ENCODE results near the gene S100PBP. TPM values are rescaled to one million over a fixed set of nuclear protein-coding genes. Genes with fewer than 3 reads are reported as not detected.

S100PBP gene
- total and polyA plus RNA-seq, 2 donors (not counting 3 experiments of a cell fraction or from before 2014, with no cell fraction given), result 15.4 to 38.6 TPM

- FAIRE-seq (no peak), DNase-seq (ENCODE audit: low read depth, low spot score) (no peak)
- H3K79me2 ChIP-seq (ENCODE audit: control insufficient read depth, insufficient read depth, low read length), result no peaks in the 10 kb centered on the region
Measured at GRCh38 chr1:32868085-32868484, 50.6 kb downstream of the S100PBP start.

More at GRCh38 chr1:32868085-32868484, 50.6 kb downstream of the S100PBP start:
- Histone ChIP-seq H3K9ac (replicated peaks; ENCODE audit: extremely low read depth, insufficient read depth, low read length) (no peak overlapping the region), H3K36me3 (ENCODE audit: control insufficient read depth in 2 of 2, extremely low read depth in 1 of 2, insufficient read depth in 2 of 2, low read length in 2 of 2) (no peaks in the 10 kb centered on the region), H3K4me3 (replicated peaks in 1 of 3; ENCODE audit: insufficient read depth in 1 of 3, low read depth in 1 of 3, low read length in 3 of 3) (no peak overlapping the region), H4K20me1 (replicated peaks; ENCODE audit: control insufficient read depth, extremely low read depth, insufficient read depth, low read length) (no peaks in the 10 kb centered on the region), H2AFZ (ENCODE audit: low read depth, low read length) (no peak overlapping the region), H3K4me2 (ENCODE audit: insufficient read depth, low read length) (no peak overlapping the region), H3K27ac (ENCODE audit: insufficient read depth, low read depth, low read length) (no peak overlapping the region), H3K9me1 (replicated peaks; ENCODE audit: control insufficient read depth, extremely low read depth, insufficient read depth, low read length) (no peaks in the 10 kb centered on the region), H3K27me3 (ENCODE audit: control insufficient read depth in 2 of 2, insufficient read depth in 2 of 2, low read length in 2 of 2) (peaks cover 14 to 15% of the 10 kb centered on the region in 2 experiments), H3K4me1 (ENCODE audit: control insufficient read depth, extremely low read depth, insufficient read depth, low read length) (no peaks in the 10 kb centered on the region), H3K9me3 (replicated peaks; ENCODE audit: control insufficient read depth, insufficient read depth, low read length) (no peaks in the 10 kb centered on the region)
- TF ChIP-seq GATA2 (IDR thresholded peaks at IDR 0.05; ENCODE audit: insufficient read depth, insufficient read length, low read depth, low read length), result no peak
- TF ChIP-seq POLR2AphosphoS5 (IDR thresholded peaks at IDR 0.05; ENCODE audit: insufficient read depth, low read depth, low read length), result no peak
- TF ChIP-seq POLR2A (IDR thresholded peaks at IDR 0.05; ENCODE audit: low read depth, low read length), result no peak
- no peak for TF ChIP-seq EZH2 (IDR thresholded peaks at IDR 0.05; ENCODE audit: borderline replicate concordance, low read depth, low read length, severe bottlenecking)
- TF ChIP-seq, protein P1, sequence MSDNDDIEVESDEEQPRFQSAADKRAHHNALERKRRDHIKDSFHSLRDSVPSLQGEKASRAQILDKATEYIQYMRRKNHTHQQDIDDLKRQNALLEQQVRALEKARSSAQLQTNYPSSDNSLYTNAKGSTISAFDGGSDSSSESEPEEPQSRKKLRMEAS (IDR thresholded peaks at IDR 0.05; ENCODE audit: insufficient read depth, insufficient read length), result no peak
- no peak for TF ChIP-seq CTCF (IDR thresholded peaks at IDR 0.05; ENCODE audit: extremely low read depth in 1 of 2, insufficient read depth in 1 of 2, low read depth in 1 of 2, low read length in 2 of 2)
- TF ChIP-seq JUN (IDR thresholded peaks at IDR 0.05; ENCODE audit: borderline replicate concordance, insufficient read depth, insufficient read length, low read depth), result no peak
- no peak for TF ChIP-seq MYC (IDR thresholded peaks at IDR 0.05; ENCODE audit: low read depth, low read length)
- no peak for TF ChIP-seq FOS (IDR thresholded peaks at IDR 0.05; ENCODE audit: borderline replicate concordance, insufficient read depth, low read length)
- BruUV-seq (replicated peaks), result no TSS peak
- dilution Hi-C loops (cut with MboI; ENCODE audit: extremely low pct_ligation_motif_present, low sequenced_read_pairs) (no loop called here), intact Hi-C loops (cut with micrococcal nuclease) (no loop called here)
- CTCF ChIA-PET, result no interaction called here
- POLR2A ChIA-PET, result no interaction called here
